Measurements from ENCODE around the gene LCN6.
"Not testable (repeated sequence)": the region's sequence is repeated elsewhere in the genome, so short reads cannot be mapped to it uniquely, and the experiment has no call there.

The LCN6 gene

GRCh38 chr9:136784249-136784996 lies 36.1 kb upstream of the LCN6 start:
- no peak for DNase-seq (ENCODE audit: low read depth in 2 of 2, low spot score in 1 of 2)

- DNase-seq (ENCODE audit: low read depth in 2 of 2, low spot score in 1 of 2): no peak
Measured at GRCh38 chr9:136782452-136782851, 34.1 kb upstream of the LCN6 start.

GRCh38 chr9:136779808-136780207 lies 31.5 kb upstream of the LCN6 start:
- DNase-seq (ENCODE audit: low read depth in 2 of 2, low spot score in 1 of 2): no peak

- DNase-seq (ENCODE audit: low read depth in 2 of 2, low spot score in 1 of 2): no peak
Measured at GRCh38 chr9:136777359-136777758, 29.0 kb upstream of the LCN6 start.

- DNase-seq (ENCODE audit: low read depth in 2 of 2, low spot score in 1 of 2): no peak
Measured at GRCh38 chr9:136776947-136777346, 28.6 kb upstream of the LCN6 start.

GRCh38 chr9:136775191-136775590 lies 26.9 kb upstream of the LCN6 start:
- no peak for DNase-seq (ENCODE audit: low read depth in 2 of 2, low spot score in 1 of 2)

- no peak for DNase-seq (ENCODE audit: low read depth in 2 of 2, low spot score in 1 of 2)
Measured at GRCh38 chr9:136774416-136775045, 26.2 kb upstream of the LCN6 start.

- no peak for DNase-seq (ENCODE audit: low read depth in 2 of 2, low spot score in 1 of 2)
Measured at GRCh38 chr9:136773386-136774044, 25.2 kb upstream of the LCN6 start.

- DNase-seq (ENCODE audit: low read depth in 2 of 2, low spot score in 1 of 2): no peak
Measured at GRCh38 chr9:136771907-136772415, 23.6 kb upstream of the LCN6 start.

GRCh38 chr9:136769710-136770191 lies 21.4 kb upstream of the LCN6 start:
- no peak for DNase-seq (ENCODE audit: low read depth in 2 of 2, low spot score in 1 of 2)

GRCh38 chr9:136766410-136767120 lies 18.2 kb upstream of the LCN6 start:
- not testable (repeated sequence) for DNase-seq (ENCODE audit: low read depth in 2 of 2, low spot score in 1 of 2)

GRCh38 chr9:136765745-136766409 lies 17.6 kb upstream of the LCN6 start:
- not testable (repeated sequence) for DNase-seq (ENCODE audit: low read depth in 2 of 2, low spot score in 1 of 2)

GRCh38 chr9:136765041-136765440 lies 16.7 kb upstream of the LCN6 start:
- no peak for DNase-seq (ENCODE audit: low read depth in 2 of 2, low spot score in 1 of 2)

GRCh38 chr9:136764301-136764891 lies 16.1 kb upstream of the LCN6 start, which contains the start of gene LCN15:
Gene LCN15, minus strand, starts transcription at chr9:136764518. Its CDS starts 30 bp downstream, at chr9:136764488.
- no peak for DNase-seq (ENCODE audit: low read depth in 2 of 2, low spot score in 1 of 2)

- no peak for DNase-seq (ENCODE audit: low read depth in 2 of 2, low spot score in 1 of 2)
Measured at GRCh38 chr9:136763649-136764035, 15.3 kb upstream of the LCN6 start.

- DNase-seq (ENCODE audit: low read depth in 2 of 2, low spot score in 1 of 2): no peak
Measured at GRCh38 chr9:136762915-136763648, 14.8 kb upstream of the LCN6 start.

- no peak for DNase-seq (ENCODE audit: low read depth in 2 of 2, low spot score in 1 of 2)
Measured at GRCh38 chr9:136762221-136762691, 13.9 kb upstream of the LCN6 start.

GRCh38 chr9:136761545-136761981 lies 13.2 kb upstream of the LCN6 start:
- DNase-seq (ENCODE audit: low read depth in 2 of 2, low spot score in 1 of 2): no peak

- DNase-seq (ENCODE audit: low read depth in 2 of 2, low spot score in 1 of 2): not testable (repeated sequence)
Measured at GRCh38 chr9:136760834-136761544, 12.7 kb upstream of the LCN6 start.
